Measurements from ENCODE around the gene FARP1. TPM values are rescaled to one million over a fixed set of nuclear protein-coding genes. Genes with fewer than 3 reads are reported as not detected.

The FARP1 gene
- total RNA-seq, 4 donors from 2014 or later = 13.1 to 71.2 (median 46.6) TPM

GRCh38 chr13:98364647-98365046 is 221.8 kb downstream of the FARP1 start:
- Histone ChIP-seq H3K27ac (no peak overlapping the region), H3K9me3 (no peaks in the 10 kb centered on the region), H3K4me1 (no peaks in the 10 kb centered on the region), H3K4me3 (no peak overlapping the region), H3K27me3 (no peaks in the 10 kb centered on the region), H3K36me3 (no peaks in the 10 kb centered on the region)
- TF ChIP-seq, protein P1, sequence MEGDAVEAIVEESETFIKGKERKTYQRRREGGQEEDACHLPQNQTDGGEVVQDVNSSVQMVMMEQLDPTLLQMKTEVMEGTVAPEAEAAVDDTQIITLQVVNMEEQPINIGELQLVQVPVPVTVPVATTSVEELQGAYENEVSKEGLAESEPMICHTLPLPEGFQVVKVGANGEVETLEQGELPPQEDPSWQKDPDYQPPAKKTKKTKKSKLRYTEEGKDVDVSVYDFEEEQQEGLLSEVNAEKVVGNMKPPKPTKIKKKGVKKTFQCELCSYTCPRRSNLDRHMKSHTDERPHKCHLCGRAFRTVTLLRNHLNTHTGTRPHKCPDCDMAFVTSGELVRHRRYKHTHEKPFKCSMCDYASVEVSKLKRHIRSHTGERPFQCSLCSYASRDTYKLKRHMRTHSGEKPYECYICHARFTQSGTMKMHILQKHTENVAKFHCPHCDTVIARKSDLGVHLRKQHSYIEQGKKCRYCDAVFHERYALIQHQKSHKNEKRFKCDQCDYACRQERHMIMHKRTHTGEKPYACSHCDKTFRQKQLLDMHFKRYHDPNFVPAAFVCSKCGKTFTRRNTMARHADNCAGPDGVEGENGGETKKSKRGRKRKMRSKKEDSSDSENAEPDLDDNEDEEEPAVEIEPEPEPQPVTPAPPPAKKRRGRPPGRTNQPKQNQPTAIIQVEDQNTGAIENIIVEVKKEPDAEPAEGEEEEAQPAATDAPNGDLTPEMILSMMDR (IDR thresholded peaks at IDR 0.05) = no peak
- no peak for TF ChIP-seq POLR2A (IDR thresholded peaks at IDR 0.05)
- no peak for DNase-seq
- intact Hi-C loops (cut with DNase I; ENCODE audit: low total_unique reads) = no loop called here

DNA sequence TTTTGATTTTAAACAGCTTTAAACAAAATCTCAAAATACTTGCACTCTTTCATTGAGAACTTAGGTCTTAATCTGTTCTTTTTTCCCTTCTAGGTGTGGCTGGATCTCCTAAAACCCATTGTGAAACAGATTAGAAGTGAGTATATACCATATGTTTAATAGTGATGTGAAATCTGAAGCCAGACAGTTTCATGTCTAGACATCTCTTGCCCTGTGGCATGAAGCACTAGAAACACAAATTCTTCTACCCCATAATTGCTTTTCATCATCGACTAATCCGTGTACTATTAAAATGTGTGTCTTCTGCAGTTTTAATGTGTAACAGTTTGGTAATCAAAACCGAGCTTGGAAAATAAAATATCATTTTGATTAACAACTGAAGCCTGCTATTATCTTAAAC is 222.4 kb downstream of the FARP1 start:
- no peak overlapping the region for H3K27ac ChIP-seq
- no peaks in the 10 kb centered on the region for H3K27me3 ChIP-seq
- no peak overlapping the region for H3K4me3 ChIP-seq
- no peaks in the 10 kb centered on the region for H3K36me3 ChIP-seq
- H3K4me1 ChIP-seq = no peaks in the 10 kb centered on the region
- no peak for TF ChIP-seq POLR2A (IDR thresholded peaks at IDR 0.05)
- TF ChIP-seq, protein P1 (IDR thresholded peaks at IDR 0.05) = no peak
- DNase-seq = no peak
- intact Hi-C loops (cut with DNase I; ENCODE audit: low total_unique reads) = no loop called here
- H3K9me3 ChIP-seq = no peaks in the 10 kb centered on the region

DNA sequence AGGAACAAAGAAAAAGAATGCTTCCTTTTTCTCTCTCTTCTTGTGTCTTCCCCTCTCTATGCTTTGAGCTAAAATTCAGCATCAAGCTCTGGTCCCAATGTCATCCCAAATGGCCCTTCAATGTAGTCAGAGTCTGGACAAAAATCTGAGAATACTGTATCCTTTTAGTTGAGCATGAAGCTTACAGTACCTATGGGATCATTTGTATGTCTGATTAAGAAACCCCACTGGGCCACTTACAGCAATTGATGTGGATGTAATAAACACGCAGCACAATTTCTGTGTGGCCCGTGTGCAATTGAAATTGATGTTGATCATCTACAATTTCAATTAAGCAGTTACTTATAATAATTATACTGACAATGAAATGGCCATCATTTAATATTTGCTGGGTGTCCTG is 223.1 kb downstream of the FARP1 start:
- H3K27ac ChIP-seq = no peak overlapping the region
- DNase-seq = no peak
- H3K27me3 ChIP-seq = no peaks in the 10 kb centered on the region
- H3K9me3 ChIP-seq = no peaks in the 10 kb centered on the region
- H3K36me3 ChIP-seq = no peaks in the 10 kb centered on the region
- intact Hi-C loops (cut with DNase I; ENCODE audit: low total_unique reads) = no loop called here
- no peak overlapping the region for H3K4me3 ChIP-seq
- peaks cover 0 to 3% of the 10 kb centered on the region in 2 donors for H3K4me1 ChIP-seq
- TF ChIP-seq, protein P1 (IDR thresholded peaks at IDR 0.05) = no peak
- no peak for TF ChIP-seq POLR2A (IDR thresholded peaks at IDR 0.05)

DNA sequence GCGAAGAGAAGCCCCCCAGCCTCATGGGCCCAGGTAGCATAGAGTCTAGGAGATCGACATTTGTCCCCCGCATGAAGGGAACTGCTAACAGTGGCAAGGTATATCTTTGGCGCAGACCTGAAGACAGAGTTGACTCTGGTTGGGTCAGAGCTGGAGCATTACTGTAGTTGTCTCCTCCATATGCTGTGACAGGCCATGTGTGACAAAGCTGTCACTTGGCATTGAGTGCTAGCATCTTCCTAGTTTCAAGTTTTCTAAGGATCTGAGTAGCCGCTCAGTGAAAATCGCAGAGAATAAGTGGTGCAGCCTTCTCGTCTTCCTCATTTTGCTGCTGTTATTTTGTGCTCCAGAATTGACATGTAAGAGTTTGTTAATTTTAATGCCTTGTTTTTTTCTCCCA is 223.5 kb downstream of the FARP1 start:
- no peak for TF ChIP-seq POLR2A (IDR thresholded peaks at IDR 0.05)
- TF ChIP-seq, protein P1 (IDR thresholded peaks at IDR 0.05) = no peak
- Histone ChIP-seq H3K4me3 (no peak overlapping the region), H3K27ac (no peak overlapping the region), H3K36me3 (no peaks in the 10 kb centered on the region), H3K27me3 (no peaks in the 10 kb centered on the region), H3K9me3 (no peaks in the 10 kb centered on the region), H3K4me1 (peaks cover 0 to 3% of the 10 kb centered on the region in 2 donors)
- intact Hi-C loops (cut with DNase I; ENCODE audit: low total_unique reads) = no loop called here
- DNase-seq = no peak

- no peak for DNase-seq
- intact Hi-C loops (cut with DNase I; ENCODE audit: low total_unique reads) = no loop called here
These were observed 224.1 kb downstream of the FARP1 start for GRCh38 chr13:98366959-98367358.

More at GRCh38 chr13:98366959-98367358, 224.1 kb downstream of the FARP1 start:
- Histone ChIP-seq H3K4me3 (no peak overlapping the region), H3K4me1 (peaks cover 0 to 3% of the 10 kb centered on the region in 2 donors), H3K9me3 (no peaks in the 10 kb centered on the region), H3K36me3 (no peaks in the 10 kb centered on the region), H3K27me3 (no peaks in the 10 kb centered on the region), H3K27ac (no peak overlapping the region)
- TF ChIP-seq, protein P1 (IDR thresholded peaks at IDR 0.05) = no peak
- TF ChIP-seq POLR2A (IDR thresholded peaks at IDR 0.05) = no peak
